GM23338 (cell line): ENCODE data around the gene WBP2NL. TPM values are rescaled to one million over a fixed set of nuclear protein-coding genes. Genes with fewer than 3 reads are reported as not detected.

Experiments
- ATAC-seq: fragments of 200-7000 bp; cut with Tn5 transposase; 3 replicates; pipeline ENCODE4 v1.9.1; 2020
- DNase-seq: peaks from one replicate; pipeline ENCODE4 v3.0.0-alpha.2; 2015; ENCODE audit warnings: low spot score
- H2AFZ ChIP-seq: fragments of 200-600 bp; sonication (generic); 2 replicates; pipeline ENCODE4 v1.8.0; 2016; ENCODE audit warnings: antibody characterized with exemption, mild to moderate bottlenecking, moderate library complexity
- H3F3A ChIP-seq: fragments of 200-600 bp; sonication (generic); replicated peaks from 2 replicates; pipeline ENCODE4 v1.8.0; 2017; ENCODE audit warnings: antibody characterized with exemption, mixed run types, low read depth
- H3K27ac ChIP-seq: fragments of 200-600 bp; sonication (generic); 2 replicates; pipeline ENCODE4 v1.6.1; 2016; ENCODE audit warnings: low read depth
- H3K27me3 ChIP-seq: fragments of 200-600 bp; sonication (generic); 2 replicates; pipeline ENCODE4 v1.8.0; 2016; ENCODE audit warnings: mild to moderate bottlenecking, mixed run types, moderate library complexity; ENCODE audit not compliant: insufficient read depth
- H3K36me3 ChIP-seq: fragments of 200-600 bp; sonication (generic); 2 replicates; pipeline ENCODE4 v1.8.0; 2016; ENCODE audit warnings: mild to moderate bottlenecking; ENCODE audit not compliant: insufficient read depth
- H3K4me1 ChIP-seq: fragments of 200-600 bp; sonication (generic); 2 replicates; pipeline ENCODE4 v1.8.0; 2016; ENCODE audit warnings: mild to moderate bottlenecking, moderate library complexity; ENCODE audit not compliant: insufficient read depth
- H3K4me2 ChIP-seq: fragments of 200-600 bp; sonication (generic); 2 replicates; pipeline ENCODE4 v1.7.1; 2017; ENCODE audit warnings: mixed run types
- H3K4me3 ChIP-seq: fragments of 200-600 bp; sonication (generic); 2 replicates; pipeline ENCODE4 v1.6.1; 2016; ENCODE audit warnings: mixed run types
- H3K79me2 ChIP-seq: fragments of 200-600 bp; sonication (generic); replicated peaks from 2 replicates; pipeline ENCODE4 v1.8.0; 2017; ENCODE audit warnings: mild to moderate bottlenecking; ENCODE audit not compliant: insufficient read depth
- H3K9me2 ChIP-seq: fragments of 200-600 bp; sonication (generic); 2 replicates; pipeline ENCODE4 v1.8.0; 2017; ENCODE audit not compliant: insufficient read depth
- H4K20me1 ChIP-seq: fragments of 200-600 bp; sonication (generic); replicated peaks from 2 replicates; pipeline ENCODE4 v1.8.0; 2017; ENCODE audit warnings: mild to moderate bottlenecking; ENCODE audit not compliant: insufficient read depth
- H3K27ac Mint-ChIP-seq: 2 replicates; pipeline ENCODE4 v1.8.0; 2020; ENCODE audit warnings: inconsistent platforms, mild to moderate bottlenecking, moderate library complexity, mixed read lengths
- H3K27me3 Mint-ChIP-seq: 3 replicates; pipeline ENCODE4 v1.8.0; 2022; ENCODE audit warnings: low read depth, mild to moderate bottlenecking, moderate library complexity, mixed read lengths, inconsistent platforms; ENCODE audit not compliant: insufficient read depth, poor library complexity
- H3K36me3 Mint-ChIP-seq: 3 replicates; pipeline ENCODE4 v1.8.0; 2021; ENCODE audit warnings: low read depth, mild to moderate bottlenecking, inconsistent platforms, moderate library complexity, mixed read lengths
- H3K4me1 Mint-ChIP-seq: 3 replicates; pipeline ENCODE4 v1.8.0; 2020; ENCODE audit warnings: mild to moderate bottlenecking, inconsistent platforms, mixed read lengths
- H3K4me3 Mint-ChIP-seq: 3 replicates; pipeline ENCODE4 v1.8.0; 2021; ENCODE audit warnings: moderate library complexity, mild to moderate bottlenecking, inconsistent platforms, mixed read lengths
- H3K9me3 Mint-ChIP-seq: 3 replicates; pipeline ENCODE4 v1.8.0; 2020; ENCODE audit warnings: moderate library complexity, mild to moderate bottlenecking, inconsistent platforms, mixed read lengths
- CREB1 ChIP-seq: fragments of 250-450 bp; sonication (Bioruptor Pico); IDR thresholded peaks from 2 replicates; pipeline ENCODE4 v1.5.0; 2020; ENCODE audit warnings: low read depth, mild to moderate bottlenecking, moderate library complexity
- EZH2 ChIP-seq: fragments of 200-600 bp; sonication (generic); IDR thresholded peaks from one replicate; pipeline ENCODE4 v1.8.0; 2017; ENCODE audit warnings: antibody characterized with exemption, mild to moderate bottlenecking, low read depth; ENCODE audit not compliant: unreplicated experiment
- EZH2phosphoT487 ChIP-seq: fragments of 200-600 bp; sonication (generic); IDR thresholded peaks from one replicate; pipeline ENCODE4 v1.8.1; 2018; ENCODE audit warnings: antibody characterized with exemption; ENCODE audit not compliant: unreplicated experiment
- NANOG ChIP-seq: IDR thresholded peaks from 2 replicates; pipeline ENCODE4 v1.6.1; 2016; ENCODE audit warnings: antibody characterized with exemption, borderline replicate concordance
- POLR2AphosphoS5 ChIP-seq: IDR thresholded peaks from 2 replicates; pipeline ENCODE4 v1.6.1; 2016; ENCODE audit warnings: antibody characterized with exemption, low read depth
- ZNF114 ChIP-seq: fragments of 250-450 bp; sonication (Bioruptor Pico); IDR thresholded peaks from 2 replicates; pipeline ENCODE4 v1.5.0; 2020; ENCODE audit warnings: mild to moderate bottlenecking, moderate library complexity
- ZNF331 ChIP-seq: fragments of 250-450 bp; sonication (Bioruptor Pico); IDR thresholded peaks from 2 replicates; pipeline ENCODE4 v1.5.0; 2020; ENCODE audit warnings: low read depth, mild to moderate bottlenecking, moderate library complexity
- polyA plus RNA-seq: library from polyadenylated mRNA; unstranded; fragments of >200 nt; fragmentation: Nextera tagmentation; extraction: Ambion mirVana; gene quantifications from 2 replicates; pipeline ENCODE4 v1.2.1, GENCODE V29; 2016
- total RNA-seq: library from RNA; depleted of rRNA; stranded (reverse); fragments of >200 nt; shearing (Covaris generic); gene quantifications from 2 replicates; pipeline ENCODE4 v1.2.3, GENCODE V29; 2014
- TF ChIP-seq, protein P1 (sequence below): IDR thresholded peaks from 2 replicates; pipeline ENCODE4 v1.6.1; 2016; ENCODE audit warnings: antibody characterized with exemption
- TF ChIP-seq, protein P2 (sequence below): IDR thresholded peaks from one replicate; pipeline ENCODE4 v1.6.1; 2018; ENCODE audit warnings: antibody characterized with exemption; ENCODE audit not compliant: unreplicated experiment
- TF ChIP-seq, protein P3 (sequence below), 2 experiments: fragments of 200-600 bp in 1 of 2; sonication (generic) in 1 of 2; conservative IDR thresholded peaks; 2 replicates each; pipeline versions ENCODE4 v1.5.1 to v1.6.1; 2016 to 2017; ENCODE audit warnings: antibody characterized with exemption in 2 of 2, low read depth in 2 of 2, mild to moderate bottlenecking in 2 of 2, moderate library complexity in 1 of 2
- TF ChIP-seq, protein P4 (sequence below): fragments of 250-450 bp; sonication (Bioruptor Pico); IDR thresholded peaks from 2 replicates; pipeline ENCODE4 v1.5.0; 2020; ENCODE audit warnings: mild to moderate bottlenecking, moderate library complexity

The WBP2NL gene
- total and polyA plus RNA-seq, 2 experiments from 2014 or later = 0.14 TPM; not detected in 1

DNA sequence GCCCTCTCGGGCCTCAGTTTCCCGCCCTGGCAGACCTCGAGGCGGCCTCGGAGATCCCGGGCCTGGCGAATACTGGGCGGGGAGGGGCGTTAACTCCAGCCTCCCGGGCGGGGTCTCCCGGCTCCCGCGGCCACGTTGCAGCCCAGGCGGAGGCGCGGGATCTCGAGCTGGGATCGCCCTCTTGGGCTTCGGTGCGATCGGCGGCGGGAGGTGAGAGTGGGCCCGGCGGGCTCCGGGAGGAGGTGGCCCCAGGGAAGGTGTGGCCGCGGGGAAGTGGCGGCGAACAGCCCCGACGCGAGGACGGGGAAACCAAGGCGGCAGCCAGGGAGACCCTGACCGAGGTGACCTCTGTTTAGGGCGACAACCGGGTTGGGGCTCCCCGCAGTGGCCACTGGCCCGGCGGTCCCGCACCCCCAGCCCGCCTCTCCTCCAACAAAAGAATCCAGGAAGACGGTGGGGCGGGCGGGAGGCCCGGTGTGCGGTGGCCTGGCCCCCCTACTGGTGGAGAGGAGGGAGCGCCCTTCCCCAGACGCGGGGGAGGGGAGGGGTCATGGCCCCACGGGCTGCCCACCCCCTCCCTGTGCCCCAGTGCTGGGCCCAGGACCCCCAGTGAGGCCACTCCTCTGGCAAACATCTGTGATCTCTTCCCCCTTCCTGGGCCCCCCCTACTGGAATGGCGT lies 75.7 kb downstream of the WBP2NL start, which contains the start of gene PHETA2:
TSS of gene PHETA2 (plus strand) at position 117 of the 680 bp plus-strand sequence. CDS start 3,046 bp downstream, outside the sequence.
- Histone ChIP-seq H3F3A (peaks cover 21% of the 10 kb centered on the region), H3K27me3 (peaks cover 11% of the 10 kb centered on the region), H3K4me1 (peaks cover 37% of the 10 kb centered on the region), H3K27ac (no peak within 1 kb of the TSS), H3K36me3 (no peaks in the 10 kb centered on the region), H4K20me1 (no peaks in the 10 kb centered on the region), H3K4me3 (peak within 1 kb of the TSS; percentile 57), H3K9me2 (no peaks in the 10 kb centered on the region), H2AFZ (peak within 1 kb of the TSS; percentile 80), H3K79me2 (no peaks in the 10 kb centered on the region; the same call in 1 of the 2 replicates), H3K4me2 (peak within 1 kb of the TSS; percentile 83)
- peaks cover 24% of the 10 kb centered on the region for H3K27me3 Mint-ChIP-seq
- TF ChIP-seq ZNF331 (CRISPR knock-in tag) = no peak
- TF ChIP-seq, protein P1, sequence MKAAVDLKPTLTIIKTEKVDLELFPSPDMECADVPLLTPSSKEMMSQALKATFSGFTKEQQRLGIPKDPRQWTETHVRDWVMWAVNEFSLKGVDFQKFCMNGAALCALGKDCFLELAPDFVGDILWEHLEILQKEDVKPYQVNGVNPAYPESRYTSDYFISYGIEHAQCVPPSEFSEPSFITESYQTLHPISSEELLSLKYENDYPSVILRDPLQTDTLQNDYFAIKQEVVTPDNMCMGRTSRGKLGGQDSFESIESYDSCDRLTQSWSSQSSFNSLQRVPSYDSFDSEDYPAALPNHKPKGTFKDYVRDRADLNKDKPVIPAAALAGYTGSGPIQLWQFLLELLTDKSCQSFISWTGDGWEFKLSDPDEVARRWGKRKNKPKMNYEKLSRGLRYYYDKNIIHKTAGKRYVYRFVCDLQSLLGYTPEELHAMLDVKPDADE = no peak
- no peak for TF ChIP-seq CREB1 (CRISPR knock-in tag)
- TF ChIP-seq, protein P2, sequence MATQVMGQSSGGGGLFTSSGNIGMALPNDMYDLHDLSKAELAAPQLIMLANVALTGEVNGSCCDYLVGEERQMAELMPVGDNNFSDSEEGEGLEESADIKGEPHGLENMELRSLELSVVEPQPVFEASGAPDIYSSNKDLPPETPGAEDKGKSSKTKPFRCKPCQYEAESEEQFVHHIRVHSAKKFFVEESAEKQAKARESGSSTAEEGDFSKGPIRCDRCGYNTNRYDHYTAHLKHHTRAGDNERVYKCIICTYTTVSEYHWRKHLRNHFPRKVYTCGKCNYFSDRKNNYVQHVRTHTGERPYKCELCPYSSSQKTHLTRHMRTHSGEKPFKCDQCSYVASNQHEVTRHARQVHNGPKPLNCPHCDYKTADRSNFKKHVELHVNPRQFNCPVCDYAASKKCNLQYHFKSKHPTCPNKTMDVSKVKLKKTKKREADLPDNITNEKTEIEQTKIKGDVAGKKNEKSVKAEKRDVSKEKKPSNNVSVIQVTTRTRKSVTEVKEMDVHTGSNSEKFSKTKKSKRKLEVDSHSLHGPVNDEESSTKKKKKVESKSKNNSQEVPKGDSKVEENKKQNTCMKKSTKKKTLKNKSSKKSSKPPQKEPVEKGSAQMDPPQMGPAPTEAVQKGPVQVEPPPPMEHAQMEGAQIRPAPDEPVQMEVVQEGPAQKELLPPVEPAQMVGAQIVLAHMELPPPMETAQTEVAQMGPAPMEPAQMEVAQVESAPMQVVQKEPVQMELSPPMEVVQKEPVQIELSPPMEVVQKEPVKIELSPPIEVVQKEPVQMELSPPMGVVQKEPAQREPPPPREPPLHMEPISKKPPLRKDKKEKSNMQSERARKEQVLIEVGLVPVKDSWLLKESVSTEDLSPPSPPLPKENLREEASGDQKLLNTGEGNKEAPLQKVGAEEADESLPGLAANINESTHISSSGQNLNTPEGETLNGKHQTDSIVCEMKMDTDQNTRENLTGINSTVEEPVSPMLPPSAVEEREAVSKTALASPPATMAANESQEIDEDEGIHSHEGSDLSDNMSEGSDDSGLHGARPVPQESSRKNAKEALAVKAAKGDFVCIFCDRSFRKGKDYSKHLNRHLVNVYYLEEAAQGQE = no peak
- no peak for TF ChIP-seq NANOG
- TF ChIP-seq, protein P3, sequence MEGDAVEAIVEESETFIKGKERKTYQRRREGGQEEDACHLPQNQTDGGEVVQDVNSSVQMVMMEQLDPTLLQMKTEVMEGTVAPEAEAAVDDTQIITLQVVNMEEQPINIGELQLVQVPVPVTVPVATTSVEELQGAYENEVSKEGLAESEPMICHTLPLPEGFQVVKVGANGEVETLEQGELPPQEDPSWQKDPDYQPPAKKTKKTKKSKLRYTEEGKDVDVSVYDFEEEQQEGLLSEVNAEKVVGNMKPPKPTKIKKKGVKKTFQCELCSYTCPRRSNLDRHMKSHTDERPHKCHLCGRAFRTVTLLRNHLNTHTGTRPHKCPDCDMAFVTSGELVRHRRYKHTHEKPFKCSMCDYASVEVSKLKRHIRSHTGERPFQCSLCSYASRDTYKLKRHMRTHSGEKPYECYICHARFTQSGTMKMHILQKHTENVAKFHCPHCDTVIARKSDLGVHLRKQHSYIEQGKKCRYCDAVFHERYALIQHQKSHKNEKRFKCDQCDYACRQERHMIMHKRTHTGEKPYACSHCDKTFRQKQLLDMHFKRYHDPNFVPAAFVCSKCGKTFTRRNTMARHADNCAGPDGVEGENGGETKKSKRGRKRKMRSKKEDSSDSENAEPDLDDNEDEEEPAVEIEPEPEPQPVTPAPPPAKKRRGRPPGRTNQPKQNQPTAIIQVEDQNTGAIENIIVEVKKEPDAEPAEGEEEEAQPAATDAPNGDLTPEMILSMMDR (conservative IDR thresholded peaks at IDR 0.05; ENCODE audit: low read depth in 2 of 2) = peak in 1 of 2 experiments; percentile 33; a peak in 2 of 4 replicates
- TF ChIP-seq ZNF114 (CRISPR knock-in tag) = no peak
- no peak for TF ChIP-seq EZH2phosphoT487
- no peak for TF ChIP-seq EZH2
- TF ChIP-seq, protein P4, sequence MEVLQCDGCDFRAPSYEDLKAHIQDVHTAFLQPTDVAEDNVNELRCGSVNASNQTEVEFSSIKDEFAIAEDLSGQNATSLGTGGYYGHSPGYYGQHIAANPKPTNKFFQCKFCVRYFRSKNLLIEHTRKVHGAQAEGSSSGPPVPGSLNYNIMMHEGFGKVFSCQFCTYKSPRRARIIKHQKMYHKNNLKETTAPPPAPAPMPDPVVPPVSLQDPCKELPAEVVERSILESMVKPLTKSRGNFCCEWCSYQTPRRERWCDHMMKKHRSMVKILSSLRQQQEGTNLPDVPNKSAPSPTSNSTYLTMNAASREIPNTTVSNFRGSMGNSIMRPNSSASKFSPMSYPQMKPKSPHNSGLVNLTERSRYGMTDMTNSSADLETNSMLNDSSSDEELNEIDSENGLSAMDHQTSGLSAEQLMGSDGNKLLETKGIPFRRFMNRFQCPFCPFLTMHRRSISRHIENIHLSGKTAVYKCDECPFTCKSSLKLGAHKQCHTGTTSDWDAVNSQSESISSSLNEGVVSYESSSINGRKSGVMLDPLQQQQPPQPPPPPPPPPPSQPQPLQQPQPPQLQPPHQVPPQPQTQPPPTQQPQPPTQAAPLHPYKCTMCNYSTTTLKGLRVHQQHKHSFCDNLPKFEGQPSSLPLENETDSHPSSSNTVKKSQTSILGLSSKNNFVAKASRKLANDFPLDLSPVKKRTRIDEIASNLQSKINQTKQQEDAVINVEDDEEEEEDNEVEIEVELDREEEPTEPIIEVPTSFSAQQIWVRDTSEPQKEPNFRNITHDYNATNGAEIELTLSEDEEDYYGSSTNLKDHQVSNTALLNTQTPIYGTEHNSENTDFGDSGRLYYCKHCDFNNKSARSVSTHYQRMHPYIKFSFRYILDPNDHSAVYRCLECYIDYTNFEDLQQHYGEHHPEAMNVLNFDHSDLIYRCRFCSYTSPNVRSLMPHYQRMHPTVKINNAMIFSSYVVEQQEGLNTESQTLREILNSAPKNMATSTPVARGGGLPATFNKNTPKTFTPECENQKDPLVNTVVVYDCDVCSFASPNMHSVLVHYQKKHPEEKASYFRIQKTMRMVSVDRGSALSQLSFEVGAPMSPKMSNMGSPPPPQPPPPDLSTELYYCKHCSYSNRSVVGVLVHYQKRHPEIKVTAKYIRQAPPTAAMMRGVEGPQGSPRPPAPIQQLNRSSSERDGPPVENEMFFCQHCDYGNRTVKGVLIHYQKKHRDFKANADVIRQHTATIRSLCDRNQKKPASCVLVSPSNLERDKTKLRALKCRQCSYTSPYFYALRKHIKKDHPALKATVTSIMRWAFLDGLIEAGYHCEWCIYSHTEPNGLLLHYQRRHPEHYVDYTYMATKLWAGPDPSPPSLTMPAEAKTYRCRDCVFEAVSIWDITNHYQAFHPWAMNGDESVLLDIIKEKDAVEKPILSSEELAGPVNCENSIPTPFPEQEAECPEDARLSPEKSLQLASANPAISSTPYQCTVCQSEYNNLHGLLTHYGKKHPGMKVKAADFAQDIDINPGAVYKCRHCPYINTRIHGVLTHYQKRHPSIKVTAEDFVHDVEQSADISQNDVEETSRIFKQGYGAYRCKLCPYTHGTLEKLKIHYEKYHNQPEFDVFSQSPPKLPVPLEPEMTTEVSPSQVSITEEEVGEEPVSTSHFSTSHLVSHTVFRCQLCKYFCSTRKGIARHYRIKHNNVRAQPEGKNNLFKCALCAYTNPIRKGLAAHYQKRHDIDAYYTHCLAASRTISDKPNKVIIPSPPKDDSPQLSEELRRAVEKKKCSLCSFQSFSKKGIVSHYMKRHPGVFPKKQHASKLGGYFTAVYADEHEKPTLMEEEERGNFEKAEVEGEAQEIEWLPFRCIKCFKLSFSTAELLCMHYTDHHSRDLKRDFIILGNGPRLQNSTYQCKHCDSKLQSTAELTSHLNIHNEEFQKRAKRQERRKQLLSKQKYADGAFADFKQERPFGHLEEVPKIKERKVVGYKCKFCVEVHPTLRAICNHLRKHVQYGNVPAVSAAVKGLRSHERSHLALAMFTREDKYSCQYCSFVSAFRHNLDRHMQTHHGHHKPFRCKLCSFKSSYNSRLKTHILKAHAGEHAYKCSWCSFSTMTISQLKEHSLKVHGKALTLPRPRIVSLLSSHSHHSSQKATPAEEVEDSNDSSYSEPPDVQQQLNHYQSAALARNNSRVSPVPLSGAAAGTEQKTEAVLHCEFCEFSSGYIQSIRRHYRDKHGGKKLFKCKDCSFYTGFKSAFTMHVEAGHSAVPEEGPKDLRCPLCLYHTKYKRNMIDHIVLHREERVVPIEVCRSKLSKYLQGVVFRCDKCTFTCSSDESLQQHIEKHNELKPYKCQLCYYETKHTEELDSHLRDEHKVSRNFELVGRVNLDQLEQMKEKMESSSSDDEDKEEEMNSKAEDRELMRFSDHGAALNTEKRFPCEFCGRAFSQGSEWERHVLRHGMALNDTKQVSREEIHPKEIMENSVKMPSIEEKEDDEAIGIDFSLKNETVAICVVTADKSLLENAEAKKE (CRISPR knock-in tag) = no peak
- TF ChIP-seq POLR2AphosphoS5 = 0 out of 2 replicates have a peak, but pooled peaks have one; percentile 17
- H3K9me3 Mint-ChIP-seq = no peaks in the 10 kb centered on the region; the same call in 2 of the 3 replicates
- peak; percentile 8 for ATAC-seq
- H3K27ac Mint-ChIP-seq = no peak within 1 kb of the TSS
- peaks cover 33% of the 10 kb centered on the region for H3K4me1 Mint-ChIP-seq
- DNase-seq = peak; percentile 68
- no peaks in the 10 kb centered on the region for H3K36me3 Mint-ChIP-seq
- peak within 1 kb of the TSS; percentile 64 for H3K4me3 Mint-ChIP-seq
